HEK293T (cell line): Measurements from ENCODE around the gene SLC44A5.

ENCODE experiments used
- CTCF ChIA-PET: fragments of 350-600 bp; formaldehyde crosslinking; extraction: SDS; loops from one replicate; lab custom pipeline; 2021; ENCODE audit warnings: antibody characterized with exemption, inconsistent platforms; lab: Yijun Ruan, JAX
- POLR2A ChIA-PET: fragments of 350-600 bp; formaldehyde crosslinking; extraction: SDS; loops from one replicate; lab custom pipeline; 2020; ENCODE audit warnings: antibody characterized with exemption, inconsistent platforms; lab: Yijun Ruan, JAX
- DNase-seq: peaks from one replicate; pipeline ENCODE4 v3.0.0; 2012; ENCODE audit warnings: mixed read lengths; ENCODE audit errors: extremely low spot score
- ARNT ChIP-seq: fragments of 450-650 bp; IDR thresholded peaks from 2 replicates; pipeline ENCODE4 v1.6.1; 2017; ENCODE audit warnings: mild to moderate bottlenecking
- BHLHE40 ChIP-seq: fragments of 450-650 bp; IDR thresholded peaks from 2 replicates; pipeline ENCODE4 v1.6.1; 2016; ENCODE audit warnings: mild to moderate bottlenecking, moderate library complexity, borderline replicate concordance
- CTBP1 ChIP-seq: fragments of 450-650 bp; IDR thresholded peaks from 2 replicates; pipeline ENCODE4 v1.6.1; 2016; ENCODE audit warnings: borderline replicate concordance
- ELF4 ChIP-seq: fragments of 450-650 bp; IDR thresholded peaks from 2 replicates; pipeline ENCODE4 v1.6.1; 2017; ENCODE audit warnings: antibody characterized with exemption
- FOXA1 ChIP-seq: fragments of 450-650 bp; IDR thresholded peaks from 2 replicates; pipeline ENCODE4 v1.6.1; 2016; ENCODE audit warnings: mild to moderate bottlenecking
- FOXK2 ChIP-seq: fragments of 450-650 bp; IDR thresholded peaks from 2 replicates; pipeline ENCODE4 v1.6.1; 2016; ENCODE audit warnings: mild to moderate bottlenecking
- FOXM1 ChIP-seq: fragments of 450-650 bp; IDR thresholded peaks from 2 replicates; pipeline ENCODE4 v1.6.1; 2017; ENCODE audit warnings: mild to moderate bottlenecking, borderline replicate concordance
- HDGF ChIP-seq: fragments of 450-650 bp; IDR thresholded peaks from 2 replicates; pipeline ENCODE4 v1.6.1; 2017; ENCODE audit warnings: antibody characterized with exemption, borderline replicate concordance
- L3MBTL2 ChIP-seq: fragments of 450-650 bp; conservative IDR thresholded peaks from 2 replicates; pipeline ENCODE4 v1.6.1; 2016; ENCODE audit warnings: mild to moderate bottlenecking
- LEF1 ChIP-seq: fragments of 450-650 bp; IDR thresholded peaks from 2 replicates; pipeline ENCODE4 v1.6.1; 2017; ENCODE audit warnings: mild to moderate bottlenecking, borderline replicate concordance
- NFRKB ChIP-seq: fragments of 450-650 bp; IDR thresholded peaks from 2 replicates; pipeline ENCODE4 v1.6.1; 2016; ENCODE audit warnings: mild to moderate bottlenecking, moderate library complexity
- SP1 ChIP-seq: fragments of 450-650 bp; IDR thresholded peaks from 2 replicates; pipeline ENCODE4 v1.6.1; 2017
- SUZ12 ChIP-seq: fragments of 450-650 bp; IDR thresholded peaks from 2 replicates; pipeline ENCODE4 v1.6.1; 2016; ENCODE audit warnings: mild to moderate bottlenecking
- TARDBP ChIP-seq: fragments of 450-650 bp; IDR thresholded peaks from 2 replicates; pipeline ENCODE4 v1.6.1; 2016
- ZNF384 ChIP-seq: fragments of 450-650 bp; IDR thresholded peaks from 2 replicates; pipeline ENCODE4 v1.6.1; 2016
- TF ChIP-seq, protein P1 (sequence below): fragments of 450-650 bp; IDR thresholded peaks from 2 replicates; pipeline ENCODE4 v1.6.1; 2016

The SLC44A5 gene

DNA sequence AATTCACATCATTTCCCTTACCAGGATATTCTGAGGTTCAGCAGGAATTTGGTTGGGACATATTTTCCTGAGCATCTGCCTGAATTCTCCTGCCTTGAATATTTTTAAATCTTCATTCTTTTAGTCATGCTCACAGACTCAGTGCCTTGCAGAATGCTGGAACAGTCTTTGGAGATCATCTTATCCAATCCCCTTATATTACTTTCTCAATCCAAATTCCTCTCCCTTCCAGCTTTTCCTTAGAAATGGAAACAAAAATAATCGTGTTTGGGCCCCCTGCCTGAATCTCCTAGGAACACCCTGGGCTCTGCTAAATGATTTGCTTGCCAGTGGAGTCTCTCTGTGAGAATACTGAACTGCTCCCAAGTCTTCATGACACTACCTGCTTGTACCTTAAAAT, 438.4 kb downstream of the SLC44A5 start:
- CTCF ChIA-PET: interaction anchor here (0.9 kb wide), 1 partner anchor 10 kb away, joined by 3 read pairs; no protein-coding TSS in a partner anchor
- TF ChIP-seq TARDBP (no peak), LEF1 (no peak), ZNF384 (no peak), L3MBTL2 (no peak), ELF4 (no peak), BHLHE40 (no peak), ARNT (no peak), FOXM1 (no peak)
- no peak for DNase-seq
- POLR2A ChIA-PET: no interaction called here

GRCh38 chr1:75171876-75172275, 439.0 kb downstream of the SLC44A5 start:
- DNase-seq: no peak
- TF ChIP-seq NFRKB: no peak
- no peak for TF ChIP-seq ZNF384
- TF ChIP-seq, protein P1, sequence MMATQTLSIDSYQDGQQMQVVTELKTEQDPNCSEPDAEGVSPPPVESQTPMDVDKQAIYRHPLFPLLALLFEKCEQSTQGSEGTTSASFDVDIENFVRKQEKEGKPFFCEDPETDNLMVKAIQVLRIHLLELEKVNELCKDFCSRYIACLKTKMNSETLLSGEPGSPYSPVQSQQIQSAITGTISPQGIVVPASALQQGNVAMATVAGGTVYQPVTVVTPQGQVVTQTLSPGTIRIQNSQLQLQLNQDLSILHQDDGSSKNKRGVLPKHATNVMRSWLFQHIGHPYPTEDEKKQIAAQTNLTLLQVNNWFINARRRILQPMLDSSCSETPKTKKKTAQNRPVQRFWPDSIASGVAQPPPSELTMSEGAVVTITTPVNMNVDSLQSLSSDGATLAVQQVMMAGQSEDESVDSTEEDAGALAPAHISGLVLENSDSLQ: no peak
- TF ChIP-seq LEF1: no peak
- no peak for TF ChIP-seq ELF4
- TF ChIP-seq L3MBTL2: no peak
- no peak for TF ChIP-seq CTBP1
- no peak for TF ChIP-seq FOXK2
- TF ChIP-seq SP1: no peak
- no peak for TF ChIP-seq BHLHE40
- no peak for TF ChIP-seq TARDBP
- no peak for TF ChIP-seq FOXM1
- TF ChIP-seq HDGF: no peak
- ChIA-PET POLR2A (no interaction called here), CTCF (no interaction called here)

GRCh38 chr1:75170981-75171380, 439.9 kb downstream of the SLC44A5 start:
- ChIA-PET CTCF (no interaction called here), POLR2A (interaction anchor here (1.2 kb wide), 1 partner anchor 35 kb away, joined by 4 read pairs; no protein-coding TSS in a partner anchor)
- no peak for TF ChIP-seq SUZ12
- TF ChIP-seq FOXA1: no peak
- TF ChIP-seq LEF1: no peak
- no peak for TF ChIP-seq NFRKB
- no peak for TF ChIP-seq ZNF384
- no peak for TF ChIP-seq TARDBP
- TF ChIP-seq HDGF: no peak
- TF ChIP-seq FOXK2: no peak
- no peak for TF ChIP-seq L3MBTL2
- DNase-seq: no peak

GRCh38 chr1:75170011-75170410, 440.9 kb downstream of the SLC44A5 start:
- CTCF ChIA-PET: no interaction called here
- no peak for DNase-seq
- no peak for TF ChIP-seq NFRKB
- TF ChIP-seq FOXK2: no peak
- no peak for TF ChIP-seq L3MBTL2
- no peak for TF ChIP-seq ZNF384
- TF ChIP-seq FOXA1: no peak
- no peak for TF ChIP-seq BHLHE40
- TF ChIP-seq CTBP1: no peak
- no peak for TF ChIP-seq TARDBP
- TF ChIP-seq SUZ12: no peak
- TF ChIP-seq FOXM1: no peak
- POLR2A ChIA-PET: interaction anchor here (1.2 kb wide), 1 partner anchor 34 kb away, joined by 4 read pairs; no protein-coding TSS in a partner anchor

DNA sequence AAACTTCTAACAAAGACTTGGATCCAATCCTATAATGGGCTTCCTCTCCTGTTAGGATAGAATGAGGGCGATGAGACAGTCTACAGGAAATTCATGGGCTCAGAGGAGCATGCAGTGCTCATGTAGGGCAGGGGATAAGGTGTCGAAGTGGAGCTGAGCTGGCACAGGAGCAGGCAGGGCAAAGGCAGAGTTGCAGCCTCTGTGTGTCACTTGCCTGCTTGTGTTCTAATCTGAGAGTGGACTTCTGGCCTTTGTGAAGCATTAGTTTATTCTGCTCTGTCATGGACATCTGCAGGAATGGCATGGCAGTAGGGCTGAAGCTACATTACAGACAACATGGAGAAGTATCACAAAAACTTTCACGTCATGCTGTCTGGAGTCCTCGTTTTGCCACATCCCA, 444.1 kb downstream of the SLC44A5 start:
- CTCF ChIA-PET: no interaction called here
- TF ChIP-seq ARNT (no peak), FOXA1 (no peak), SUZ12 (no peak), LEF1 (no peak), SP1 (no peak), CTBP1 (no peak), ZNF384 (no peak), FOXM1 (no peak), FOXK2 (no peak), L3MBTL2 (no peak), ELF4 (no peak), HDGF (no peak), TARDBP (no peak), BHLHE40 (no peak), NFRKB (no peak)
- TF ChIP-seq, protein P1: no peak
- POLR2A ChIA-PET: no interaction called here
- DNase-seq: no peak

GRCh38 chr1:75165264-75165663, 445.6 kb downstream of the SLC44A5 start:
- ChIA-PET CTCF (no interaction called here), POLR2A (interaction anchor here (0.6 kb wide), 1 partner anchor 91 kb away, joined by 3 read pairs; no protein-coding TSS in a partner anchor)
- TF ChIP-seq FOXM1: no peak
- no peak for TF ChIP-seq FOXK2
- no peak for TF ChIP-seq ARNT
- no peak for TF ChIP-seq ELF4
- no peak for TF ChIP-seq CTBP1
- no peak for TF ChIP-seq HDGF
- no peak for TF ChIP-seq L3MBTL2
- no peak for TF ChIP-seq BHLHE40
- TF ChIP-seq ZNF384: no peak
- TF ChIP-seq NFRKB: no peak

GRCh38 chr1:75159154-75159553, 451.8 kb downstream of the SLC44A5 start:
- POLR2A ChIA-PET: no interaction called here
- DNase-seq: no peak
- TF ChIP-seq SP1: no peak
- TF ChIP-seq L3MBTL2: no peak
- no peak for TF ChIP-seq NFRKB
- TF ChIP-seq HDGF: no peak
- no peak for TF ChIP-seq CTBP1
- no peak for TF ChIP-seq TARDBP
- TF ChIP-seq, protein P1: no peak
- TF ChIP-seq FOXK2: no peak
- TF ChIP-seq SUZ12: no peak
- CTCF ChIA-PET: no interaction called here

More at GRCh38 chr1:75165264-75165663, 445.6 kb downstream of the SLC44A5 start:
- no peak for DNase-seq
